Fibroblast of gingiva (primary cell): ENCODE measurements around the gene KLHL25.
A peak's percentile ranks its signal among the peaks of the same experiment; 100 is the strongest.

Source experiments
- DNase-seq: peaks from one replicate; pipeline ENCODE4 v3.0.0-alpha.2; 2011; ENCODE audit warnings: low read depth

Gene KLHL25

GRCh38 chr15:85745023-85745422 lies 49.7 kb downstream of the KLHL25 start:
- DNase-seq = no peak

DNA sequence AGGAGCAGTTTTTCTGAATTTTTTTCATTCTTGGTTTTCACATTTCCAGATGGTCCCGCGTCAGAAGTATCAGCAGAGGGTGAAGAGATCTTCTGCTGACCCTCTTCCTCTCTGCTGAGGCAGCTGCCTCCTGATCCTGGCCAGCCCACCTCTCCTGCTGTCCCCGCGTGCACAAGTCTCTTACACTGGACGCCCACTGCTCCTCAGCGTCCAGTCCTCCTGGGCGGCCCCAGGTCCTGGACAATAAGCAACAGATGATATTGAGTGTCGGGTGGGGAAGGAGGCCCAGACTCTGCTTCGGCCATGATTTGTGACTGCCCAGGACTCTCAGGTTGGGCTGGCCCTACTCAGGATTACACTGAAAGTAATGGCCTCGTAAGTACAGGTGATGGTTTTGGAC lies 50.1 kb downstream of the KLHL25 start:
- no peak for DNase-seq

DNA sequence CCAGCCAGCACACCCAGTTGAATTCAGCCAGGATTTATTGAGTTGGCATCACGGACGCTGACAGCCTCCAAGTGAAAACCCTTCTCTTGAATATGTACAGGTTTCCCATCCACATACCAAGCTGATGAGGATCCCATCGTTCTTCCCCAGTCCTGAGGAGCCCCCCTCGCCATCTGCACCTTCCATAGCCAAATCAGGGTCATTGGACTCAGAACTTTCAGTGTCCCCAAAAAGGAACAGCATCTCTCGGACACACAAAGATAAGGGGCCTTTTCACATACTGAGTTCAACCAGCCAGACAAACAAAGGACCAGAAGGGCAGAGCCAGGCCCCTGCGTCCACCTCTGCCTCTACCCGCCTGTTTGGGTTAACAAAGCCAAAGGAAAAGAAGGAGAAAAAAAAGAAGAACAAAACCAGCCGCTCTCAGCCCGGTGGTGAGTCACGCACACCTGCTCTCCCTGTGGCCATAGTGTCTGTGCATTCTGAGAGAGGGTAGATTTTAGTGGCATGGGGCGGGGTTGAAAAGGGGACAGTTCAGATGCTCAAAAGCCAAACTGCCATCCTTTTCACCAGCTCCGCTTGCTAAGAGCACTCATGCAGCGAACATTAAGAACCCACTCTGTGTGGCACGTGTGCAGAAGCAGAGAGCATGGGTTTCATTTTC lies 51.2 kb downstream of the KLHL25 start:
- no peak for DNase-seq

- DNase-seq = peak; percentile 76
Measured at GRCh38 chr15:85742186-85742821, 52.4 kb downstream of the KLHL25 start.

DNA sequence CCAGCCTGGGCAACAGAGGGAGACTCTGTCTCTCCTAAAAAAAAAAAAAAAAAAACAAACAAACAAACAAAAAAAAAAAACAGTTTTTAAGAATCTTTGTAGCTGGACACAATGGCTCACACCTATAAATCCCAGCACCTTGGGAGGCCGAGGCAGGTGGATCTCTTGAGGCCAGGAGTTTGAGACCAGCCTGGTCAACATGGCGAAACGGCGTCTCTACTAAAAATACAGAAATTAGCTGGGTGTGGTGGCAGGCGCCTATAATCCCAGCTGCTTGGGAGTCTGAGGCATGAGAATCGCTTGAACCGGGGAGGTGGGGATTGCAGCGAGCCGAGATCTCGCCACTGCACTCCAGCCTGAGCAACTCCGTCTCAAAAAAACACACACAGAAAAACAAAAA lies 53.1 kb downstream of the KLHL25 start:
- DNase-seq = no peak

DNA sequence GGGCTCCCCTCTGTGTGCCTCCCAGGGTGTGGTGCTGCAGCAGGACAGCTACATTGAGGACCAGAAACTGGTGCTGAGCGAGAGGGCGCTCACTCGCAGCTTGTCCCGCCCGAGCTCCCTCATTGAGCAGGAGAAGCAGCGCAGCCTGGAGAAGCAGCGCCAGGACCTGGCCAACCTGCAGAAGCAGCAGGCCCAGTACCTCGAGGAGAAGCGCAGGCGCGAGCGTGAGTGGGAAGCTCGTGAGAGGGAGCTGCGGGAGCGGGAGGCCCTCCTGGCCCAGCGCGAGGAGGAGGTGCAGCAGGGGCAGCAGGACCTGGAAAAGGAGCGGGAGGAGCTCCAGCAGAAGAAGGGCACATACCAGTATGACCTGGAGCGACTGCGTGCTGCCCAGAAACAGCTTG lies 53.7 kb downstream of the KLHL25 start:
- no peak for DNase-seq

DNA sequence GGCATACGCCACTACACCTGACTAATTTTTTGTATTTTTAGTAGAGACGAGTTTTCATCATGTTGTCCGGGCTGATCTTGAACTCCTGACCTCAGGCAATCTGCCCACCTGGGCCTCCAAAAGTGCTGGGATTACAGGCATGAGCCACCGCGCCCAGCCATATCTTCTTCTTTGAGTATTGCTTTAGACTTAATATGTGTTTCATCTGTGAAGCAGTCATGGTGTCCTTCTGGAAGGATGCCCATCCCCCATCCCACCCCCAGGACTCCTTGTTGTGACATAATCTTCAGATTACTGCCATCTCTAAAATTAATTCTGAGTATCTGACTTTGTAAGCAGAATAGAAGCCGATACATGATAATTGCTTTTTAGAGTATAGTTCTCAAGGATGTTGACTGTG lies 57.7 kb downstream of the KLHL25 start:
- DNase-seq = no peak

DNA sequence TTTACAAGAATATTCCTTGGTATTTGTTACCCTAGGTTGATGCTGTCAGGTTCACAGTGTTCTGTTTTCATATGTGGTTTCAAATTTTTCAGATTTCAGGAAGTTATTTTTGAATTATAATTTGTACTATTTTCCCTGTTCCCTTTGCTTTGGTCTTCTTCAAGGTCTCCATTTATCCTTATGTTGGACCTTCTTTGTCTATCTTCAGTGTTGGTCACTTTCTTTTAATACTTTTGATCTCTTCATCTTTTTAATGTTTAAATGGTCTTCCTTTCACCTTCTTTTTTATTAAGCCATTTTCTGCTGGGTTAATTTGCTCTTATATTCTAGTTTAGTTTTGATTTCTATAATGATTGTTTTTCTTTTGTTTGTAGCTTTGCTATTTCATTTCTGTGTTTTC lies 61.3 kb downstream of the KLHL25 start:
- DNase-seq = no peak

DNA sequence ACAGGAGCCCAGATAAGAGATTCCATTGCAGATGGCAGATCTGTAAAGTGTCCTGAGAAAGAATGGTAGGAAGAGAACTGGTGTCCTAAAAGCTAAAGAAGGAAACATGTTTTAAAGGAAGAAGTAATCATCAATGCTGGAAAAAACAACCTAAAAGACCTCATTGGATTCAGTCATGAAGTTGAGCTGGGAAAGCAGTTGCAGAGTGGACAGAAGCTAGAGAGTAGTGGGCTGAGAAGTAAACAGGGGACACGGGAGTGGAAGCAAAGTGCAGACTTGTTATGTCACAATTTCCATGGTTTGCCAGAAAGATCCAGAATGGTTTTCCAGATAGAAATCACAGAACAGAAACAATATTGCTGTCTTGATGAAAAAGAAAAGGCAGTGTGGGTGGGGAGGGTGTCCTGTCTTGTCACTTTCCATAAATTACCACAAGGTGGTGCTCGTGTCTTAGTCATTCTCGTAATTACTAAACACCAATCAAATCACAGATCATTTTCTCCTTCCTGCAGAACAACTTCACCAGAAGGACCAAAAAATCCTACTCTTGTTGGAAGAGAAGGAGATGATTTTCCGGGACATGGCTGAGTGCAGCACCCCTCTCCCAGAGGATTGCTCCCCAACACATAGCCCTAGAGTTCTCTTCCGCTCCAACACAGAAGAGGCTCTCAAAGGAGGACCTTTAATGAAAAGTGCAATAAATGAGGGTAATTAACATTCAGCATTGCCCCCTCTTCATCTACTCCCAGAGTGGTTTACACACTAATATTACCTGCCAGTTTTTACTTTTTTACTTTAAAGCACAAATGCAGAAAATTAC lies 64.5 kb downstream of the KLHL25 start:
- DNase-seq = peak; percentile 59

DNA sequence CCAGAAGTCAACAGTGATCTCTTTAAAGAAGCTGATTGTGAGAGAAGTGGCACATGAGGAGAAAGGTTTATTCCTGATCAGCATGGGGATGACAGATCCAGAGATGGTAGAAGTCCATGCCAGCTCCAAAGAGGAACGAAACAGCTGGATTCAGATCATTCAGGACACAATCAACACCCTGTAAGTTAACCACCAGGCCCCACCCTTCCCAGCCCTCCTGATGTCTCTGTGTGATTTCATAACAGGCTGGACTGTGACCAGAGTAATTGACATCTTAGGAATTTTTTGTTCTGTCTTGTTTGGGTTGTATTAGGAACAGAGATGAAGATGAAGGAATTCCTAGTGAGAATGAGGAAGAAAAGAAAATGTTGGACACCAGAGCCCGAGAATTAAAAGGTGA lies 67.7 kb downstream of the KLHL25 start:
- DNase-seq = peak; percentile 53

DNA sequence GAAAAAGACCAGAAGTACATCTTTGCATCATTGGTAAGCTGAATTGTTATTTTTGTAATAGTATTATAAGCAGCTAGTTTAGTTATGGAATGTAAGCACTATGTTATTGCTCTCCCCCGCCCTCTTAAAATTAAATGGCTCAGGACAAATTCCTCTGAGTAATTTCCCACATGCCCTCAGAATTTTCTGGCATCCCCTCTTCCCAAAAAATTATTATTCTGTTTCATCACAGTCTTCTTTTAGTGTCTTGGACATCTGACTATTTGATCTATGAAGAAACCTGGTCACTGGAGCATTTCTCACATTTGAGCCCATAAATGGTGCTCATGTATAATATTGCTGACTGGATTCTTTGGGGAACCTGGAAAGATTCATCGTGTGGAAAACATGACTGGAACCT lies 68.3 kb downstream of the KLHL25 start:
- peak; percentile 77 for DNase-seq

DNA sequence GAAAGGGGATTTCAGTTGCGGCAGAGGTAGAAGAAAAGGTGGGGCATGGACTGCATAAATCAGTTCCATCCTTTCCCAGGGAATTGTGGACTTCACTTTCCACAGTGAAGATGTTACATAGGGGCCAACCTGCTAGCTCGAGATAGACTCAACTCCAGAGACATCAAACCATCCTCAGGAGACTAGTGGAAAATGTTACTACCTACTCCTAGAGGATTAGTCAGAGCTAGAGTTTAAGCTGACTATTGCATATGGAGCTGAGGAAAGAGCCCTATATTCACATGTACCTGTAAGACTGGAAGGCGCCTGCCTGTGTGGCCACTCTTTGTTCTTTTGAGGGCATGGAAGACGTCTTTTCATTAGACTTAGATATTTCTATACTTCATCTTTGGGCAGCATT lies 69.2 kb downstream of the KLHL25 start:
- DNase-seq = no peak

DNA sequence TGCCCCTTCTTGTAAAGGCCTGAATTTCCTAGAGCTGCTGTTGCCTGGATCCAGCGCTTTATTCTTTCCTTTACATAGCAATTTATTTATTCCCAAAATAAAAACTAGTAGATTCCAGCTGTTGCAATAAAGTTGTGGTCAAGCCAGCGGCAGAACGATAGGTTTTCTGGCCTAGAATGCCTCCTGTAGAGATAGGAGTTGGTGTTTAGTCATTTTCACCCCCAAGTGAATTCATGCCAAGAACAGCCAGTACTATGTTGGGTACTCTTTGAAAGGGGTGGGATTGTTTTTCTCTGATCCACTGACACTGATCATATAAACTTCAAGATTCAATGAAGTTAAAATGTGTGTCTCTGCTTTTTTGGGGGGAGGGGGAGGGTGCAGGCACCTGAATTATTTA lies 69.7 kb downstream of the KLHL25 start:
- peak; percentile 52 for DNase-seq

GRCh38 chr15:85723960-85724945 lies 70.5 kb downstream of the KLHL25 start:
- no peak for DNase-seq

GRCh38 chr15:85722374-85723152 lies 72.2 kb downstream of the KLHL25 start:
- no peak for DNase-seq

GRCh38 chr15:85718981-85719380 lies 75.7 kb downstream of the KLHL25 start:
- no peak for DNase-seq

DNA sequence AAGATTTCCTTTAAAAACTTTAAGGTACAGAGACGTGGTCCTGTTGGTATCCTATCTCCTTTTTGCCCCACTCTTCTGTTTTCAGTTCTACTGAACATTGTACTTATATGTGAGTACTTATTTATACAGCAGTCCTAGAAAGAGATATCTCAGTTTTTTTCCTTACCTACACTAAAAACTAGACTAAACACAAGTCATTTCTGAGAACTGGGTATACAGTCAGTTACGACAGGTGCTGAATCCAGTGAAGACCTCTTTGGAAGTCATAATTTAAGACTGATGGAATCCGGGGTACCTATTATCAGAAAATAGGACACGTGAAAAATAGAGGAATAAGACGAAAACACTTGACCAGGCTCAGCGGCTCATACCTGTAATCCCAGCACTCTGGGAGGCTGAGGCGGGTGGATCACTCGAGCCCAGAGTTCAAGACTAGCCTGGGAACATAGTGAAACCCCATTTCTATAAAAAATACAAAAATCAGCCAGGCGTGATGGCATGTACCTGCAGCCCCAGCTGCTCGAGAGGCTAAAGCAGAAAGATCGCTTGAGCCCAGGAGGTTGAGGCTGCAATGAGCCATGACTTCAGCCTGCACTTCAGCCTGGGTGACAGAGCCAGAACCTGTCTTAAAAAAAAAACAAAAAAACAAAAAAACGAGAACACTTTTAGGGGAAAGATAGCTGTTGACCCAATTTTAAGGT lies 76.3 kb downstream of the KLHL25 start:
- DNase-seq = no peak

- DNase-seq = no peak
Measured at GRCh38 chr15:85717212-85717611, 77.5 kb downstream of the KLHL25 start.

GRCh38 chr15:85716261-85716660 lies 78.5 kb downstream of the KLHL25 start:
- no peak for DNase-seq

DNA sequence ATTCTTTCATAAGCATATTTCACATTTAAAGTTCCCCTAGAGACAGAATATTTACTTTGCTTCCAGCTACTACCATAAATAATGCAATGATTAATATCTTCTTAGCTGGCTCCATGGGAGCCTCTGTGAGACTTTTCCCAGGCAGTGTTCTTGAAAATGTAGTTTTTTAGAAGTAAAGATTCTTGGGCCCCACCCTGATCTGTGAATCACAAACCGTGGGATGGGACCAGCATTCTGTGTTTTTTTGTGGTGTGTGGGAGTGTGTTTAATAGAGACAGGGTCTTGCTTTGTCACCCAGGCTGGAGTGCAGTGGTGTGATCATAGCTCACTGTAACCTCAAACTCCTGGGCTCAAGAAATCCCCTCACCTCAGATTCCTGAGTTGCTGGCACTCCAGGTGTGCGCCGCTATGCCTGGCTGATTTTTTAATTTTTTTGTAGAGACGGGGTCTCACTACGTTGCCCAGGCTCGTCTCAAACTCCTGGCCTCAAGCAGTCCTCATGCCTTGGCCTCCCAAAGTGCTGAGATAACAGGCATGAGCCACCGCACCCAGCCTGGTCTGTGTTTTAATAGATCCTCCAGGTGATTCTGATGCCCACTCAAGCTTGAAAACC lies 83.0 kb downstream of the KLHL25 start:
- DNase-seq = no peak
